ENCODE results near the gene COG7.
A peak's percentile ranks its signal among the peaks of the same experiment; 100 is the strongest.
"Not testable (repeated sequence)": the region's sequence is repeated elsewhere in the genome, so short reads cannot be mapped to it uniquely, and the experiment has no call there.

Gene COG7

DNA sequence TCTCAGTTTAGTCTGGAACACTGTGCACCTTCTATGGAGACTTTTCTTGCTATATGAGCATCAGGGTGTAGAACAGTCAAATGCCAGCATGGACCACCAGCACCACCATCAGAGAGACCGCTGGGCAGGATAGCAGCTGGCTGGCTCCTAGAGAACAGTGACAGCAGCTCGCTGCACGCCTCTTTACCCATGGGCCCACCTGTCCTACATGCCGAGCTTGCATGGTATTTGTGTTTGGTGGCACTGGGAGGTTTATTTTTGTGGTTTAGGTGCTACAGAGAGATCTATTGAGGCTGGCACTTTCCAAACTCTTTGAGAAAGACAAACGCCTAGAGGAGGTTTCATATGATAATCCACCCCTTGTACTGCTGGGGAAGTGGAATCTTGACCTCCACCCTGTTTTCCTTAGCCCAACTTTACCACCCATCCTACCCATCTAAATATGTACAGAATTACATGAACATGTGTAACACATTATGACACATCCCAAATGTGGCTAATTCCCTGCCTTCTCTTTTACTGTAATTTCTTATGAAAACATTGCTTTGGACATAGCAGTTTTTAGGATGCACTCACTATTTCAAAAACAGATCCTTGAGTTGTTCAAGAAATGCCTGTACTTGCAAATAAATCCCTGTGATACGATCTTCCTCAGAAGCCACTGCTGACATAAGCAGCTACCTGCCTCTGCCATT lies 46.3 kb downstream of the COG7 start:
- no peak for DNase-seq (ENCODE audit: low read depth)
- TF ChIP-seq, protein P1, sequence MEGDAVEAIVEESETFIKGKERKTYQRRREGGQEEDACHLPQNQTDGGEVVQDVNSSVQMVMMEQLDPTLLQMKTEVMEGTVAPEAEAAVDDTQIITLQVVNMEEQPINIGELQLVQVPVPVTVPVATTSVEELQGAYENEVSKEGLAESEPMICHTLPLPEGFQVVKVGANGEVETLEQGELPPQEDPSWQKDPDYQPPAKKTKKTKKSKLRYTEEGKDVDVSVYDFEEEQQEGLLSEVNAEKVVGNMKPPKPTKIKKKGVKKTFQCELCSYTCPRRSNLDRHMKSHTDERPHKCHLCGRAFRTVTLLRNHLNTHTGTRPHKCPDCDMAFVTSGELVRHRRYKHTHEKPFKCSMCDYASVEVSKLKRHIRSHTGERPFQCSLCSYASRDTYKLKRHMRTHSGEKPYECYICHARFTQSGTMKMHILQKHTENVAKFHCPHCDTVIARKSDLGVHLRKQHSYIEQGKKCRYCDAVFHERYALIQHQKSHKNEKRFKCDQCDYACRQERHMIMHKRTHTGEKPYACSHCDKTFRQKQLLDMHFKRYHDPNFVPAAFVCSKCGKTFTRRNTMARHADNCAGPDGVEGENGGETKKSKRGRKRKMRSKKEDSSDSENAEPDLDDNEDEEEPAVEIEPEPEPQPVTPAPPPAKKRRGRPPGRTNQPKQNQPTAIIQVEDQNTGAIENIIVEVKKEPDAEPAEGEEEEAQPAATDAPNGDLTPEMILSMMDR (conservative IDR thresholded peaks at IDR 0.05; ENCODE audit: low read depth, low read length), result no peak
- no peak overlapping the region for H3K4me3 ChIP-seq (ENCODE audit: low read depth, low read length)

DNA sequence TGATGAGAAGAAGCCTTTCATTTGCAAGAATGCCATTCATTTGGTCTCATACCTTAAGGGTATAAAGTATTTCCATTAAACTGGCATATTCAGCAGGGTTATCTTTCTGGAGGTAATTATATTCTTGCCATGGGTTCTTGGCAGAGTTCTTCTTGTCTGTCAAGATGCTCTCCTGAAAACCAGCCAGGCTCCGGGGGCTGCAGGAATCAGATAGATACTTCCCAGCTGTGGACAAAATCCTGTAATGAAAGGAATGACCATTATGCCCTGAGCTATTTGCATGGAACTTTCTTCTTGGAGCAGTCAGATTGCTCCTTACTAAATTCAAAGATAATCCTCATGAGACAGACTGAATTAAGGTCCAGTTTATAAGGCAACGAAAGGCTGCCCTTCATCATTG lies 47.0 kb downstream of the COG7 start:
- DNase-seq (ENCODE audit: low read depth), result no peak
- no peak overlapping the region for H3K4me3 ChIP-seq (ENCODE audit: low read depth, low read length)
- TF ChIP-seq, protein P1 (conservative IDR thresholded peaks at IDR 0.05; ENCODE audit: low read depth, low read length), result no peak

DNA sequence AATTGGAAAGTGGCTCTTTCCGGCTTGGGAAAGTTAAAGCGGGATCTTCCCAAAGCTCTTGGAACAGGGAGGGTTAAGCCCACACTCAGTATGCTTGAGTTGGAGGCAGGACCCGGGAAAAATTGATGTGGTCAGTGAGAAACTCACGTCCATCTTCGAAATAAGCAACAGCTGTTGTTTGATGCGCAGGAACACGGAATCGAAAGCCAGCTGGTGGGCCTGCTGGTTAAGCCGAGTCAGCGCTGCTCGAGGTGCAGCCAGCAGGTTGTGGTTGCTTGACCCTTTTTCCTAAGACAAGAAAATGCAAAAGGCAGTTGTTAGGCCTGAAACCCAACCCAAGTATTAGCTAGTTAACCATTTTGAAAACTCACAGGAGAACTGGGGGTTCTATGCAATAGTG lies 49.4 kb downstream of the COG7 start:
- TF ChIP-seq, protein P1 (conservative IDR thresholded peaks at IDR 0.05; ENCODE audit: low read depth, low read length), result no peak
- peak; percentile 15 for DNase-seq (ENCODE audit: low read depth)
- no peak overlapping the region for H3K4me3 ChIP-seq (ENCODE audit: low read depth, low read length)

DNA sequence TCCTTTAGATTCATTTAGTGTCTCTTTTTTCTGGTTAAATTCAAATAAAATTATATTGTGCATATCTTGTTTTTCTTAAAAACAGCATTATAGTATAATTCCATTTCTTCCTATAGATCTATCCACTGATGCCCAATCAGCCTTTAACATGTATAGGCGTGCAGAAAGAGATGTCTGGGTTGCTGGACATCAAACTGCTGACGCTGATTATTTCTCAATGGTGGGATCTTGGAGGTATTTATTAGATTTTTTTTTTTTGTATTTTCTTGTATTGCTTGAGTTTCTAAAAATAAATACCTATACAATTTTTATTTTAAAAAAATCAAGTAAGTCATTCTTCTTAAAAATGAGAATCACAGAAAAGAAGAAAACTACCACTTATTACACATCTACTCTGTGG lies 50.9 kb downstream of the COG7 start:
- H3K4me3 ChIP-seq (ENCODE audit: low read depth, low read length), result no peak overlapping the region
- TF ChIP-seq, protein P1 (conservative IDR thresholded peaks at IDR 0.05; ENCODE audit: low read depth, low read length), result no peak
- no peak for DNase-seq (ENCODE audit: low read depth)

DNA sequence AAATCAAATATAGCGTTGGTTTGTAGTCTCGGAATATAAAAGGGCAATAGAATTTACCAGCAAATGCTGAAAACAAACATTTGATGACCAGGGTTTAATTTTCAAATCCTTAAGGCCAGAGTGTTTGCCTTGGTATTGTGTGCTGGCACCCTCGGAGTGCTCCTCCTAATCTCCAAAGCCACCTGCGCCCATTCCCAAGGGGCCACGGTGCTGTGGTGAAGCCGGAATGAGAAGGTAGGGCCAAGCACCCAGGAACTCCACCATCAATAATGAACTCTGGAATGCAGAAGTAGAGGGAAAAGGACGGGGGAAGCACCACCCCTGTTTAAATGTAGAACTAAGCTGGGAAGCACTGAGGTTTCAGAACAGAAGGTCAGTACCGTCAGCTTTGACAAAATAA lies 51.9 kb downstream of the COG7 start:
- no peak for DNase-seq (ENCODE audit: low read depth)
- no peak overlapping the region for H3K4me3 ChIP-seq (ENCODE audit: low read depth, low read length)
- TF ChIP-seq, protein P1 (conservative IDR thresholded peaks at IDR 0.05; ENCODE audit: low read depth, low read length), result no peak

DNA sequence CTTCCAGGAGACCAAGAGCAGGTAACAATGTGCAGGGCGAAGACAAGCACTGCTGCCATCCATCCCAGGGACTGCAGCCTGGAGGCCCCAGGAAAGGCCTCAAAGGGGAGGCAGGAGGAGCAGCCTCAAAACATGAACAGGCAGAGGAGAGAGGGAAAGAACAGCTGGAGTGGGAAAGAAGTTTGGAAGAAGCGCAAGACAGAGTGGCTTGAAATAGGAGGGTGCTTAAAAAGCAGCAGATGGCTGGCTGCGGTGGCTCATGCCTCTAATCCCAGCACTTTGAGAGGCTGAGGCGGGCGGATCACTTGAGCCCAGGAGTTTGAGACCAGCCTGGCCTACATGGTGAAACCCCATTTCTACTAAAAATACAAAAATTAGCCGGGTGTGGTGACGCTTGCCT lies 52.5 kb downstream of the COG7 start:
- not testable (repeated sequence) for H3K4me3 ChIP-seq (ENCODE audit: low read depth, low read length); DNase-seq (ENCODE audit: low read depth)

DNA sequence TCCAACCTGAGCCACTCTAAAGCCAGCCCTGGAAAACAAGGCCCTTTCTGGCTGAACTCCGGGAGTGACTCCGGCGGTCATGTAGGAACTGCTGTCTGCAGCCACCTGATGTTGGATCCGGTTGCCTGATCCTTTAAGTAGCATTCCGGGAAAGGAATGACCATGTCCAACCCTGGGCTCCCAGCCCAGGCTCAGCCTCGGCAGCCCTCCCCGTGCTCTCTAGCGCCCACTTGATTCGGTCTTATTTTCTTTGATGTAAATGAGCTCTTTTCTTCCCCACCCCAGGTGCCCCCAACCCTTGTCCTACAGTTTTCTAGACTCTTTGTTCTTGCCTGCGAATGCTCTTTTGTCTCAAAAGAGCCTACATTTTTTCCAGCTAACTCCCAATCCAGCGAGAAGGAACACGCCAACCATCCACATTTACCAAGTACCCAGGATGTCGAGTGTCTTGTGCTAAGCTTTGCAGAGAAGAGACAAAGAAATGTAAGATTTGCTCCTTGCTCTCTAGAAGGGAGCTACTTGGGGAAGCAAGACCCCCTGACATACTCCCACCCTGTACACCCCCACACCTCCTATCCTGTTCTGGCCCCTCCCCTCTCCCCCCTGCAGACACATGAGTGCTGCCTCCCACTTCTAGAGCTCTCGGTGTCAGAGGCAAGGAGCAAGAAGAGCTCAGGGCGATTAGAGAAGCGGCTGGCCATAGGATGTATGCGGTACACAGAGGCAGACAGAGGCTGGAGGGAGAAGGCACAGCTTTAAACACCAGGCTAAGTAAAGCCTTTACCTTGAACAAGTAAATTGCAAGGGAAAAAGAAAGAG lies 53.8 kb downstream of the COG7 start:
- no peak overlapping the region for H3K4me3 ChIP-seq (ENCODE audit: low read depth, low read length)
- DNase-seq (ENCODE audit: low read depth), result no peak
- TF ChIP-seq, protein P1 (conservative IDR thresholded peaks at IDR 0.05; ENCODE audit: low read depth, low read length), result peak; percentile 2

All from choroid plexus epithelial cell (primary cell).